Measurements from ENCODE around the gene AP3M1.
A peak's percentile ranks its signal among the peaks of the same experiment; 100 is the strongest.

Gene AP3M1

GRCh38 chr10:74084955-74085354, 65.7 kb downstream of the AP3M1 start:
- no peak overlapping the region for H3K4me3 ChIP-seq (ENCODE audit: insufficient read depth, low read depth, low read length, poor library complexity, severe bottlenecking)
- no peak for DNase-seq
- peaks cover 35% of the 10 kb centered on the region for H3K36me3 ChIP-seq (ENCODE audit: control insufficient read depth, insufficient read depth, low read length)
- no peaks in the 10 kb centered on the region for H3K4me1 ChIP-seq (ENCODE audit: control insufficient read depth, insufficient read depth, low read length, poor library complexity, severe bottlenecking)
- no peaks in the 10 kb centered on the region for H3K9me3 ChIP-seq (ENCODE audit: control insufficient read depth, low read length)
- no peaks in the 10 kb centered on the region for H3K27me3 ChIP-seq (replicated peaks; ENCODE audit: control insufficient read depth, insufficient read depth, low read length, poor library complexity, severe bottlenecking)
- no peak overlapping the region for H3K27ac ChIP-seq (ENCODE audit: insufficient read depth, low read length, poor library complexity, severe bottlenecking)

GRCh38 chr10:74083304-74083703, 67.3 kb downstream of the AP3M1 start:
- DNase-seq, result no peak
- Histone ChIP-seq H3K4me3 (ENCODE audit: insufficient read depth, low read depth, low read length, poor library complexity, severe bottlenecking) (no peak overlapping the region), H3K27me3 (replicated peaks; ENCODE audit: control insufficient read depth, insufficient read depth, low read length, poor library complexity, severe bottlenecking) (no peaks in the 10 kb centered on the region), H3K27ac (ENCODE audit: insufficient read depth, low read length, poor library complexity, severe bottlenecking) (no peak overlapping the region), H3K4me1 (ENCODE audit: control insufficient read depth, insufficient read depth, low read length, poor library complexity, severe bottlenecking) (no peaks in the 10 kb centered on the region), H3K36me3 (ENCODE audit: control insufficient read depth, insufficient read depth, low read length) (peaks cover 25% of the 10 kb centered on the region), H3K9me3 (ENCODE audit: control insufficient read depth, low read length) (no peaks in the 10 kb centered on the region)

- DNase-seq, result no peak
- no peak overlapping the region for H3K4me3 ChIP-seq (ENCODE audit: insufficient read depth, low read depth, low read length, poor library complexity, severe bottlenecking)
- H3K27me3 ChIP-seq (replicated peaks; ENCODE audit: control insufficient read depth, insufficient read depth, low read length, poor library complexity, severe bottlenecking), result no peaks in the 10 kb centered on the region
- no peaks in the 10 kb centered on the region for H3K9me3 ChIP-seq (ENCODE audit: control insufficient read depth, low read length)
- no peak overlapping the region for H3K27ac ChIP-seq (ENCODE audit: insufficient read depth, low read length, poor library complexity, severe bottlenecking)
- H3K36me3 ChIP-seq (ENCODE audit: control insufficient read depth, insufficient read depth, low read length), result peaks cover 25% of the 10 kb centered on the region
- H3K4me1 ChIP-seq (ENCODE audit: control insufficient read depth, insufficient read depth, low read length, poor library complexity, severe bottlenecking), result no peaks in the 10 kb centered on the region
Measured at GRCh38 chr10:74081941-74082718, 68.5 kb downstream of the AP3M1 start.

- peak in 1 of 3 donors; percentile 25 for DNase-seq
- peaks cover 19% of the 10 kb centered on the region for H3K36me3 ChIP-seq (ENCODE audit: control insufficient read depth, insufficient read depth, low read length)
Measured at GRCh38 chr10:74081192-74081803, 69.3 kb downstream of the AP3M1 start.

GRCh38 chr10:74079936-74080590, 70.6 kb downstream of the AP3M1 start:
- H3K36me3 ChIP-seq (ENCODE audit: control insufficient read depth, insufficient read depth, low read length), result peaks cover 21% of the 10 kb centered on the region
- no peak overlapping the region for H3K27ac ChIP-seq (ENCODE audit: insufficient read depth, low read length, poor library complexity, severe bottlenecking)
- no peaks in the 10 kb centered on the region for H3K27me3 ChIP-seq (replicated peaks; ENCODE audit: control insufficient read depth, insufficient read depth, low read length, poor library complexity, severe bottlenecking)
- no peaks in the 10 kb centered on the region for H3K4me1 ChIP-seq (ENCODE audit: control insufficient read depth, insufficient read depth, low read length, poor library complexity, severe bottlenecking)
- no peak overlapping the region for H3K4me3 ChIP-seq (ENCODE audit: insufficient read depth, low read depth, low read length, poor library complexity, severe bottlenecking)
- DNase-seq, result no peak
- no peaks in the 10 kb centered on the region for H3K9me3 ChIP-seq (ENCODE audit: control insufficient read depth, low read length)

More at GRCh38 chr10:74081192-74081803, 69.3 kb downstream of the AP3M1 start:
- H3K4me3 ChIP-seq (ENCODE audit: insufficient read depth, low read depth, low read length, poor library complexity, severe bottlenecking), result no peak overlapping the region
- no peaks in the 10 kb centered on the region for H3K27me3 ChIP-seq (replicated peaks; ENCODE audit: control insufficient read depth, insufficient read depth, low read length, poor library complexity, severe bottlenecking)
- H3K9me3 ChIP-seq (ENCODE audit: control insufficient read depth, low read length), result no peaks in the 10 kb centered on the region
- H3K4me1 ChIP-seq (ENCODE audit: control insufficient read depth, insufficient read depth, low read length, poor library complexity, severe bottlenecking), result no peaks in the 10 kb centered on the region
- H3K27ac ChIP-seq (ENCODE audit: insufficient read depth, low read length, poor library complexity, severe bottlenecking), result no peak overlapping the region

GRCh38 chr10:74079028-74079935, 71.3 kb downstream of the AP3M1 start:
- Histone ChIP-seq H3K9me3 (ENCODE audit: control insufficient read depth, low read length) (no peaks in the 10 kb centered on the region), H3K36me3 (ENCODE audit: control insufficient read depth, insufficient read depth, low read length) (peaks cover 24% of the 10 kb centered on the region), H3K27ac (ENCODE audit: insufficient read depth, low read length, poor library complexity, severe bottlenecking) (no peak overlapping the region), H3K27me3 (replicated peaks; ENCODE audit: control insufficient read depth, insufficient read depth, low read length, poor library complexity, severe bottlenecking) (no peaks in the 10 kb centered on the region), H3K4me3 (ENCODE audit: insufficient read depth, low read depth, low read length, poor library complexity, severe bottlenecking) (no peak overlapping the region), H3K4me1 (ENCODE audit: control insufficient read depth, insufficient read depth, low read length, poor library complexity, severe bottlenecking) (no peaks in the 10 kb centered on the region)
- DNase-seq, result no peak

GRCh38 chr10:74078037-74078436, 72.6 kb downstream of the AP3M1 start:
- Histone ChIP-seq H3K27ac (ENCODE audit: insufficient read depth, low read length, poor library complexity, severe bottlenecking) (no peak overlapping the region), H3K4me3 (ENCODE audit: insufficient read depth, low read depth, low read length, poor library complexity, severe bottlenecking) (no peak overlapping the region), H3K27me3 (replicated peaks; ENCODE audit: control insufficient read depth, insufficient read depth, low read length, poor library complexity, severe bottlenecking) (no peaks in the 10 kb centered on the region), H3K36me3 (ENCODE audit: control insufficient read depth, insufficient read depth, low read length) (peaks cover 28% of the 10 kb centered on the region), H3K9me3 (ENCODE audit: control insufficient read depth, low read length) (no peaks in the 10 kb centered on the region), H3K4me1 (ENCODE audit: control insufficient read depth, insufficient read depth, low read length, poor library complexity, severe bottlenecking) (no peaks in the 10 kb centered on the region)
- DNase-seq, result peak in 1 of 3 donors; percentile 6

- Histone ChIP-seq H3K27me3 (replicated peaks; ENCODE audit: control insufficient read depth, insufficient read depth, low read length, poor library complexity, severe bottlenecking) (no peaks in the 10 kb centered on the region), H3K4me3 (ENCODE audit: insufficient read depth, low read depth, low read length, poor library complexity, severe bottlenecking) (no peak overlapping the region), H3K36me3 (ENCODE audit: control insufficient read depth, insufficient read depth, low read length) (peaks cover 27% of the 10 kb centered on the region), H3K4me1 (ENCODE audit: control insufficient read depth, insufficient read depth, low read length, poor library complexity, severe bottlenecking) (no peaks in the 10 kb centered on the region), H3K9me3 (ENCODE audit: control insufficient read depth, low read length) (no peaks in the 10 kb centered on the region), H3K27ac (ENCODE audit: insufficient read depth, low read length, poor library complexity, severe bottlenecking) (no peak overlapping the region)
- DNase-seq, result no peak
Measured at GRCh38 chr10:74077416-74077815, 73.2 kb downstream of the AP3M1 start.

GRCh38 chr10:74076961-74077360, 73.7 kb downstream of the AP3M1 start:
- Histone ChIP-seq H3K36me3 (ENCODE audit: control insufficient read depth, insufficient read depth, low read length) (peaks cover 27% of the 10 kb centered on the region), H3K9me3 (ENCODE audit: control insufficient read depth, low read length) (no peaks in the 10 kb centered on the region), H3K27me3 (replicated peaks; ENCODE audit: control insufficient read depth, insufficient read depth, low read length, poor library complexity, severe bottlenecking) (no peaks in the 10 kb centered on the region), H3K4me3 (ENCODE audit: insufficient read depth, low read depth, low read length, poor library complexity, severe bottlenecking) (no peak overlapping the region), H3K27ac (ENCODE audit: insufficient read depth, low read length, poor library complexity, severe bottlenecking) (no peak overlapping the region), H3K4me1 (ENCODE audit: control insufficient read depth, insufficient read depth, low read length, poor library complexity, severe bottlenecking) (no peaks in the 10 kb centered on the region)
- no peak for DNase-seq

All from effector memory CD4-positive, alpha-beta T cell (primary cell).